Activated CD4-positive, alpha-beta memory T cell treated with anti-CD3 and anti-CD28 coated beads, Interleukin-2, amount 10 ng/mL, durations not matched to agents 7 days and 5 days (primary cell): Measurements from ENCODE around the gene CXorf38. TPM values are rescaled to one million over a fixed set of nuclear protein-coding genes. Genes with fewer than 3 reads are reported as not detected.
A peak's percentile ranks its signal among the peaks of the same experiment; 100 is the strongest.
"Not testable (repeated sequence)": the region's sequence is repeated elsewhere in the genome, so short reads cannot be mapped to it uniquely, and the experiment has no call there.

Source experiments
- CTCF ChIA-PET: fragments of 350-600 bp; sonication (Branson Sonifier 250); formaldehyde crosslinking; loops from one replicate; lab custom pipeline; 2021; ENCODE audit warnings: antibody characterized with exemption, inconsistent platforms; lab: Charles Lee
- POLR2A ChIA-PET: fragments of 350-600 bp; sonication (Branson Sonifier 250); formaldehyde crosslinking; loops from one replicate; lab custom pipeline; 2021; ENCODE audit warnings: antibody characterized with exemption; lab: Charles Lee
- DNase-seq: peaks from one replicate; pipeline ENCODE4 v3.0.0-alpha.2; 2020
- H3K27ac Mint-ChIP-seq: one replicate; pipeline ENCODE4 v1.8.0; 2021; ENCODE audit warnings: mild to moderate bottlenecking, mixed read lengths
- H3K27me3 Mint-ChIP-seq: one replicate; pipeline ENCODE4 v1.8.0; 2021; ENCODE audit warnings: mixed read lengths
- H3K36me3 Mint-ChIP-seq: one replicate; pipeline ENCODE4 v1.8.0; 2021; ENCODE audit warnings: low read depth, mixed read lengths
- H3K4me1 Mint-ChIP-seq: one replicate; pipeline ENCODE4 v1.8.0; 2021; ENCODE audit warnings: mixed read lengths
- H3K4me3 Mint-ChIP-seq: one replicate; pipeline ENCODE4 v1.8.0; 2021; ENCODE audit warnings: mild to moderate bottlenecking, mixed read lengths
- H3K9me3 Mint-ChIP-seq: one replicate; pipeline ENCODE4 v1.8.0; 2021; ENCODE audit warnings: mixed read lengths
- total RNA-seq, 2 experiments: library from RNA; stranded (reverse); gene quantifications; one replicate each; pipeline ENCODE4 v1.2.3, GENCODE V29; 2021

Gene CXorf38
- total RNA-seq, 2 experiments from 2014 or later = 22.8 to 23.2 TPM

DNA sequence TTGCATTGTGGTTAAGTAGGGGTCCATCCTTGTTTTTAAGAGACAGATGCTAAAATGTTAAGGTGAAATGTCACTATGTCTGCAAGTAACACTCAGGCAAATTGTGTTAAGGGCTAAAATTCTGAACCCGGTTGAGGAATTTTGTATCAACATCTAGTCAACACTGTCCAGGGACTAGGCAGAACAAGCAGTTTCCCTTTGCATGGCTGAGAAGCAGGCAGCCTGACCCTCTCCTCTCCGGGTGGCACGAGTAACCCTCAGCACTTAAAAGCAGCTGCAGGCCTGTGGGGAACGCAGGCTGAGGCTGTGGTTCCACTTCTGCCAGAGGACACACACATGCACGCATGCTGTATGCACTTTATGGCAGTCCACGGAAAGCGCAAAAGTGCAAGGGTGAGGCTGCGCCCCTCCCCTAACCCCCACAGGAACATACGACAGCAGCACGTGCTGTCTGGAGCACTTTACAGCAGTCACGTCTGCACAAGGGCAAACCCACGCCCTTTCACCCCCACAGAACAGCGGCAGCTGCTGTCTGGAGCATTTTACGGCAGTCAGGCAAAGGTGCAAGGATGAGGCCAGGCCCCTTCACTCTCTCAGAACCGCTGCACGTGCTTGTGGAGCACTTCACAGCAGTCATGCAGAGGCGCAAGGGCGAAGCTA, 24.8 kb downstream of the CXorf38 start:
- no peak for DNase-seq
- peaks cover 9% of the 10 kb centered on the region for H3K36me3 Mint-ChIP-seq
- H3K4me1 Mint-ChIP-seq = no peaks in the 10 kb centered on the region
- ChIA-PET CTCF (interaction anchor here (1.0 kb wide), 1 partner anchor 52 kb away, joined by 3 read pairs; no protein-coding TSS in a partner anchor), POLR2A (no interaction called here)
- H3K27ac Mint-ChIP-seq = no peak overlapping the region
- H3K9me3 Mint-ChIP-seq = no peaks in the 10 kb centered on the region
- no peaks in the 10 kb centered on the region for H3K27me3 Mint-ChIP-seq
- no peak overlapping the region for H3K4me3 Mint-ChIP-seq

DNA sequence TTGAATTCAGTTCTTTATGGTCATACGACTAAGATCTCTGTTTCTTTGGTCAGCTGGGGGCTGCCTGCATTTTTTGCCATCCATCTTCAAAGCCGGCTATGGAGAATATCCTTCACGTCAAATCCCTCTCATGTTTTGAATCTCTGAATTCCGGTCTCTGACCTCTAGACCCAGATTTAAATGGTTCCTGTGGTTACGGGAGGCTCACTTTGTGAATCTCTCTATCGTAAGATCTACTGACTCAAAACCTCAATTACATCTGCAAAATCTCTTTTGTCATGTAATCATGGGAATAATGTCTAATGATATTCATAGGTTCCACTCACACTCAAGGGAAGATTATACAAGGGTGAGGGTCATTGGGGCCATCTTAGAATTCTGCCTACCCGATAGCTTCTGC, 29.8 kb downstream of the CXorf38 start:
- Mint-ChIP-seq H3K27me3 (no peaks in the 10 kb centered on the region), H3K36me3 (no peaks in the 10 kb centered on the region), H3K4me1 (no peaks in the 10 kb centered on the region), H3K27ac (no peak overlapping the region), H3K9me3 (no peaks in the 10 kb centered on the region), H3K4me3 (no peak overlapping the region)
- no peak for DNase-seq
- ChIA-PET POLR2A (no interaction called here), CTCF (no interaction called here)

DNA sequence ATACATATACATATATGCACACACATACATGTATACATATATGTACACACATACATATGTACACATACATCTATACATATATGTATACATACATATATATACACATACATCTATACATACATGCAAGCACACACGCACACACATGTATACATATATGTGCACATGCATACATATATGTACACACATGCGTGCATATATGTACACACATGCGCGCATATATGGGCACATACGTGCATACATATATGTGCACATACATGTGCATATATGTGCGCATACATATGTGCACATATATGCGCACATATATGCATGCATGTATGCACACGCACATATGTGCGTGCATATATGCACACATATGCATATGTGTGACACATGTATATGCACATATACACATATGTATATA, 31.4 kb downstream of the CXorf38 start:
- POLR2A ChIA-PET = no interaction called here
- CTCF ChIA-PET = no interaction called here
- Mint-ChIP-seq H3K4me3 (no peak overlapping the region), H3K4me1 (no peaks in the 10 kb centered on the region), H3K27me3 (no peaks in the 10 kb centered on the region), H3K27ac (no peak overlapping the region), H3K9me3 (no peaks in the 10 kb centered on the region), H3K36me3 (no peaks in the 10 kb centered on the region)
- no peak for DNase-seq

DNA sequence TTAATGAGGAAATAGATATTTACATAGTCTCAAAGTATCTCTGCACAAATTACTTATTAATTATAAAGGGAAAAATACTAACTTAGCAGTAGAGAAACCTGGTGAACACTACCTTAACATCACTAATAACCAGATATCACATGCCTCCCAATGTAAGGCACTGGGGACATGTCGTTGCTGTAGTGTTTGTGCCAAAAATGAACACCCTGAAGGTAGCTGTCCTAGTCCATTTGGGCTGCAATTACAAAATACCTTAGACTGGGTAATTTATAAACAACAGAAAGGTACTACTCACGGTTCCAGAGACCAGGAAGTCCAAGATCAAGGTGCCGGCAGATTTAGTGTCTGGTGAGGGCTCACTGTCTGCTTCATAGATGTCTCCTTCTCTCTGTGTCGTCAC, 34.9 kb downstream of the CXorf38 start:
- ChIA-PET POLR2A (no interaction called here), CTCF (no interaction called here)
- Mint-ChIP-seq H3K4me3 (no peak overlapping the region), H3K27me3 (no peaks in the 10 kb centered on the region), H3K9me3 (no peaks in the 10 kb centered on the region), H3K4me1 (no peaks in the 10 kb centered on the region), H3K36me3 (no peaks in the 10 kb centered on the region), H3K27ac (no peak overlapping the region)
- DNase-seq = no peak

DNA sequence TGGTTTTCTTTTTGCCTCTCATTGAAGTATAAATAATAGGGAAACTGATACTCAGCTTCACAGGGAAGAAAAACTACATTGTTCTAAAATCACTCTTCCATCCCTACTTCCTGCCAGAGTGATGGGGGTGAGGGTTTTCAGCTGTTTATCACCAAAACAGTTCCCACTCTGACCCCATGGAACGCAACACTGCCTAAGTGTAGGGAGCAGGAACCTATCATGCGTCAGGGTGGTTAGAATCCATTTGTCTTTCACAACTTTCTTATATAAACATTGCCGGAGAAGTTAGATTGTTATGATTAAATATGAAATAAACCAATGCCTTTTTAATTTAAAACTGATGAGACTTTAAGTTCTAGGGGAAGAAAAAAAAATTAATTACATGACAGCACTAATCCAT, 40.0 kb downstream of the CXorf38 start:
- H3K4me1 Mint-ChIP-seq = no peaks in the 10 kb centered on the region
- no peaks in the 10 kb centered on the region for H3K27me3 Mint-ChIP-seq
- H3K9me3 Mint-ChIP-seq = no peaks in the 10 kb centered on the region
- H3K36me3 Mint-ChIP-seq = peaks cover 11% of the 10 kb centered on the region
- ChIA-PET CTCF (no interaction called here), POLR2A (no interaction called here)
- no peak overlapping the region for H3K27ac Mint-ChIP-seq
- no peak for DNase-seq
- H3K4me3 Mint-ChIP-seq = no peak overlapping the region

GRCh38 chrX:40603446-40603845, 43.9 kb downstream of the CXorf38 start:
- H3K36me3 Mint-ChIP-seq = peaks cover 34% of the 10 kb centered on the region
- no peaks in the 10 kb centered on the region for H3K4me1 Mint-ChIP-seq
- no peaks in the 10 kb centered on the region for H3K27me3 Mint-ChIP-seq
- ChIA-PET POLR2A (interaction anchor here (1.1 kb wide), 1 partner anchor 22 kb away, joined by 3 read pairs; the partner anchor contains the start of gene ATP6AP2), CTCF (interaction anchor here (1.2 kb wide), 1 partner anchor 59 kb away, joined by 3 read pairs; no protein-coding TSS in a partner anchor)
- H3K27ac Mint-ChIP-seq = no peak overlapping the region
- H3K9me3 Mint-ChIP-seq = no peaks in the 10 kb centered on the region
- no peak for DNase-seq
- H3K4me3 Mint-ChIP-seq = no peak overlapping the region

- DNase-seq = peak; percentile 14
- H3K4me3 Mint-ChIP-seq, H3K9me3 Mint-ChIP-seq, H3K27me3 Mint-ChIP-seq: not testable (repeated sequence)
- H3K36me3 Mint-ChIP-seq = peaks cover 26% of the 10 kb centered on the region
- ChIA-PET POLR2A (interaction anchor here (1.5 to 2.2 kb wide), 2 partner anchors 9 to 56 kb away, joined by 5 to 10 read pairs; partner anchors contain the start of gene ATP6AP2), CTCF (interaction anchor here (1.2 to 1.5 kb wide), 2 partner anchors 16 to 45 kb away, joined by 3 to 5 read pairs; no protein-coding TSS in a partner anchor)
- peaks cover 31% of the 10 kb centered on the region for H3K4me1 Mint-ChIP-seq
- peak overlapping the region; percentile 52 for H3K27ac Mint-ChIP-seq
These were observed 57.6 kb downstream of the CXorf38 start for GRCh38 chrX:40589616-40590321.

DNA sequence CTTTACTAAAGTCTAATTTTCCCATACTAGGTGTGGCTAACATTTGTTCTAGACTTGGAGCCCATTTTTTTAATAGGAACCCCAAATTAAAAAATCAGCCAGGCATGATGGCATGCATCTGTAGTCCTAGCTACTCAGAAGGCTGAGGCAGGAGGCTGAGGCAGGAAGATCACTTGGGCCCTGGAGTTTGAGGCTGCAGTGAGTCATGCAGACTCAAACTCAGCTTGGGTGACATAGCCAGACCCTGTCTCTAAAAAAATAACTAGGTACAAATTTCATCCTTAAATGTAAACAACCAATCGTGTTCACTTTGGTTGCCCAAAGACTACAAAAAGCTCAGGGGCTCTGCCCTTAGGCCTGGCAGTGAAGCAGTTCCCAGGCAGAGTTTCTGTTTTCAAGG, 59.7 kb downstream of the CXorf38 start:
- Mint-ChIP-seq H3K4me1 (peaks cover 42% of the 10 kb centered on the region), H3K36me3 (peaks cover 23% of the 10 kb centered on the region)
- CTCF ChIA-PET, H3K27me3 Mint-ChIP-seq, DNase-seq, H3K9me3 Mint-ChIP-seq, H3K27ac Mint-ChIP-seq, POLR2A ChIA-PET, H3K4me3 Mint-ChIP-seq: not testable (repeated sequence)

GRCh38 chrX:40582811-40583210, 64.5 kb downstream of the CXorf38 start:
- H3K36me3 Mint-ChIP-seq = peaks cover 5% of the 10 kb centered on the region
- POLR2A ChIA-PET = no interaction called here
- H3K27ac Mint-ChIP-seq = no peak overlapping the region
- H3K27me3 Mint-ChIP-seq = no peaks in the 10 kb centered on the region
- H3K4me1 Mint-ChIP-seq = peaks cover 36% of the 10 kb centered on the region
- H3K4me3 Mint-ChIP-seq = no peak overlapping the region
- no peak for DNase-seq
- CTCF ChIA-PET = no interaction called here
- no peaks in the 10 kb centered on the region for H3K9me3 Mint-ChIP-seq

DNA sequence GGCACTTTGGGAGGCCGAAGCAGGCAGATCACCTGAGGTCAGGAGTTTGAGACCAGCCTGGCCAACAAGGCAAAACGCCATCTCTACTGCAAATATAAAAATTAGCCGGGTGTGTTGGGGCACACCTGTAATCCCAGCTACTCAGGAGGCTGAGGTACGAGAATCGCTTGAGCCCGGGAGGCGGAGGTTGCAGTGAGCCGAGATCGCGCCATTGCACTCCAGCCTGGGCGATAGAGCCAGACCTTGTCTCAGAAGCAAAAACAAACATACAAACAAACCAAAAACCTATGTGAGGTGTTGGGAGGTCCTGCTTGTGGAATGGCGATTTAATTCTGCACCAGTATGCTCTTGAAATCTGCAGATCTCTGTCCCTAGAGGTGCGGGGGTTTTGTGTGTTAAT, 65.2 kb downstream of the CXorf38 start:
- not testable (repeated sequence) for DNase-seq
- POLR2A ChIA-PET = interaction anchor here (1.2 to 2.2 kb wide), 3 partner anchors 7 to 749 kb away, joined by 4 to 14 read pairs (median 10); partner anchors contain the start of gene CXorf38
- CTCF ChIA-PET = interaction anchor here (2.1 kb wide), 1 partner anchor 38 kb away, joined by 9 read pairs; no protein-coding TSS in a partner anchor

GRCh38 chrX:40581336-40581920, 65.9 kb downstream of the CXorf38 start:
- Mint-ChIP-seq H3K27me3 (no peaks in the 10 kb centered on the region), H3K9me3 (no peaks in the 10 kb centered on the region), H3K4me3 (peak overlapping the region; percentile 75), H3K36me3 (peaks cover 5% of the 10 kb centered on the region), H3K4me1 (peaks cover 32% of the 10 kb centered on the region), H3K27ac (peak overlapping the region; percentile 72)
- peak; percentile 21 for DNase-seq
- ChIA-PET CTCF (interaction anchor here (1.5 to 2.1 kb wide), 2 partner anchors 37 to 43 kb away, joined by 3 to 9 read pairs; no protein-coding TSS in a partner anchor), POLR2A (interaction anchor here (0.7 to 2.2 kb wide), 6 partner anchors 8 to 750 kb away, joined by 3 to 14 read pairs (median 4); partner anchors contain the start of gene CXorf38)

More for the DNA sequence above, 65.2 kb downstream of the CXorf38 start:
- not testable (repeated sequence) for H3K27ac Mint-ChIP-seq, H3K36me3 Mint-ChIP-seq, H3K27me3 Mint-ChIP-seq, H3K9me3 Mint-ChIP-seq
- Mint-ChIP-seq H3K4me3 (peak overlapping the region; percentile 45), H3K4me1 (peaks cover 32% of the 10 kb centered on the region)

- Mint-ChIP-seq H3K36me3 (peaks cover 5% of the 10 kb centered on the region), H3K27me3 (no peaks in the 10 kb centered on the region), H3K4me3 (peak within 1 kb of the TSS; percentile 82), H3K4me1 (peaks cover 27% of the 10 kb centered on the region), H3K27ac (peak within 1 kb of the TSS; percentile 88), H3K9me3 (no peaks in the 10 kb centered on the region)
- peak; percentile 92 for DNase-seq
- ChIA-PET POLR2A (interaction anchor here (0.7 to 2.2 kb wide), 8 partner anchors 9 to 751 kb away, joined by 3 to 14 read pairs (median 4); partner anchors contain the start of genes CXorf38 and USP9X), CTCF (interaction anchor here (0.7 to 2.1 kb wide), 3 partner anchors 36 to 535 kb away, joined by 3 to 9 read pairs (median 4); no protein-coding TSS in a partner anchor)
These were observed 66.6 kb downstream of the CXorf38 start, which contains the start of gene ATP6AP2 for GRCh38 chrX:40580537-40581335. ATP6AP2 (plus strand) TSS chrX:40580970; CDS start chrX:40581066, 96 bp downstream.
